Vagina (tissue), 2 donors: ENCODE measurements around the gene WDR91.

ENCODE experiments used
- CTCF ChIP-seq, 3 experiments: fragments of 450-650 bp in 2 of 3; fragments of 200-600 bp in 1 of 3; sonication (generic) in 1 of 3; IDR thresholded peaks; one replicate each; pipeline ENCODE4 v1.5.1; 2017 to 2019; ENCODE audit warnings: antibody characterized with exemption in 3 of 3, mild to moderate bottlenecking in 2 of 3, moderate library complexity in 2 of 3
- POLR2A ChIP-seq, 2 donors: fragments of 450-650 bp; IDR thresholded peaks; one replicate each; pipeline ENCODE4 v1.6.1; 2017; ENCODE audit warnings: antibody characterized with exemption in 2 of 2, mild to moderate bottlenecking in 2 of 2, moderate library complexity in 2 of 2

GRCh38 chr7:135231686-135232085 is 20.4 kb upstream of the WDR91 start:
- no peak for TF ChIP-seq CTCF (IDR thresholded peaks at IDR 0.05)
- no peak for TF ChIP-seq POLR2A (IDR thresholded peaks at IDR 0.05)
